WTC11 (cell line): ENCODE results near the gene OR8J1.

Experiments
- CTCF ChIP-seq: fragments of 200-600 bp; IDR thresholded peaks from 2 replicates; pipeline ENCODE4 v1.8.0; 2022; ENCODE audit warnings: antibody characterized with exemption
- E2F1 ChIP-seq: sonication (generic); formaldehyde crosslinking; IDR thresholded peaks from 2 replicates; pipeline ENCODE4 v1.8.0; 2022; ENCODE audit warnings: mild to moderate bottlenecking, missing genetic modification reagents
- GABPB1 ChIP-seq: sonication (generic); formaldehyde crosslinking; IDR thresholded peaks from 2 replicates; pipeline ENCODE4 v1.8.1; 2023; ENCODE audit warnings: mild to moderate bottlenecking, missing genetic modification reagents
- KAT7 ChIP-seq: sonication (generic); formaldehyde crosslinking; IDR thresholded peaks from 2 replicates; pipeline ENCODE4 v1.8.1; 2023; ENCODE audit warnings: missing genetic modification reagents, mild to moderate bottlenecking, borderline replicate concordance
- SMAD4 ChIP-seq: sonication (generic); formaldehyde crosslinking; IDR thresholded peaks from 2 replicates; pipeline ENCODE4 v1.8.0; 2022; ENCODE audit warnings: mild to moderate bottlenecking, missing genetic modification reagents
- SOX15 ChIP-seq: fragments of 250-450 bp; sonication (Bioruptor Pico); IDR thresholded peaks from 2 replicates; pipeline ENCODE4 v1.9.0; 2021; ENCODE audit warnings: mild to moderate bottlenecking
- TEAD1 ChIP-seq: sonication (generic); formaldehyde crosslinking; IDR thresholded peaks from 2 replicates; pipeline ENCODE4 v1.8.0; 2022; ENCODE audit warnings: mild to moderate bottlenecking, missing genetic modification reagents
- TF ChIP-seq, protein P1 (sequence below): sonication (generic); formaldehyde crosslinking; conservative IDR thresholded peaks from 2 replicates; pipeline ENCODE4 v1.8.1; 2022; ENCODE audit warnings: mild to moderate bottlenecking, missing genetic modification reagents

- TF ChIP-seq GABPB1 (no peak), E2F1 (CRISPR knock-in tag) (no peak), CTCF (no peak), TEAD1 (CRISPR knock-in tag) (no peak), SMAD4 (CRISPR knock-in tag) (no peak), SOX15 (CRISPR knock-in tag) (no peak), KAT7 (no peak)
- TF ChIP-seq, protein P1, sequence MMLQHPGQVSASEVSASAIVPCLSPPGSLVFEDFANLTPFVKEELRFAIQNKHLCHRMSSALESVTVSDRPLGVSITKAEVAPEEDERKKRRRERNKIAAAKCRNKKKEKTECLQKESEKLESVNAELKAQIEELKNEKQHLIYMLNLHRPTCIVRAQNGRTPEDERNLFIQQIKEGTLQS (CRISPR knock-in tag) = no peak
These were observed 20.9 kb upstream of the OR8J1 start for GRCh38 chr11:56333156-56333555.
